Osteoblast (primary cell): ENCODE results near the gene KIAA0319L. TPM values are rescaled to one million over a fixed set of nuclear protein-coding genes. Genes with fewer than 3 reads are reported as not detected.
"Not testable (repeated sequence)": the region's sequence is repeated elsewhere in the genome, so short reads cannot be mapped to it uniquely, and the experiment has no call there.

Source experiments
- DNase-seq: peaks from one replicate; pipeline ENCODE4 v3.0.0; 2011; ENCODE audit warnings: low spot score, mixed read lengths; ENCODE audit not compliant: insufficient read length; ENCODE audit errors: missing footprints
- H2AFZ ChIP-seq: 2 replicates; pipeline ENCODE4 v1.6.0; 2011; ENCODE audit warnings: mild to moderate bottlenecking, low read length
- H3K27ac ChIP-seq: 2 replicates; pipeline ENCODE4 v1.5.1; 2011; ENCODE audit warnings: mild to moderate bottlenecking, low read depth, low read length, moderate library complexity
- H3K27me3 ChIP-seq: 2 replicates; pipeline ENCODE4 v1.6.0; 2012; ENCODE audit warnings: mild to moderate bottlenecking, control low read depth, inconsistent platforms, low read length, moderate library complexity; ENCODE audit not compliant: insufficient read depth
- H3K36me3 ChIP-seq: 2 replicates; pipeline ENCODE4 v1.5.1; 2011; ENCODE audit warnings: mild to moderate bottlenecking, low read length, control low read depth, moderate library complexity; ENCODE audit not compliant: insufficient read depth
- H3K4me1 ChIP-seq: 2 replicates; pipeline ENCODE4 v1.5.1; 2011; ENCODE audit warnings: mild to moderate bottlenecking, low read length, control low read depth, moderate library complexity; ENCODE audit not compliant: insufficient read depth
- H3K4me2 ChIP-seq: 2 replicates; pipeline ENCODE4 v1.6.0; 2011; ENCODE audit warnings: mild to moderate bottlenecking, low read length; ENCODE audit not compliant: insufficient read depth
- H3K4me3 ChIP-seq: fragments of 200-600 bp; sonication (generic); 3 replicates; pipeline ENCODE4 v1.5.1; 2012; ENCODE audit warnings: mild to moderate bottlenecking, low read length, inconsistent platforms; ENCODE audit not compliant: insufficient read depth
- H3K79me2 ChIP-seq: 2 replicates; pipeline ENCODE4 v1.6.0; 2012; ENCODE audit warnings: mild to moderate bottlenecking, low read length, control low read depth, inconsistent platforms; ENCODE audit not compliant: insufficient read depth
- H3K9me3 ChIP-seq: 2 replicates; pipeline ENCODE4 v1.5.1; 2011; ENCODE audit warnings: low read depth, low read length, control low read depth
- H4K20me1 ChIP-seq: 2 replicates; pipeline ENCODE4 v1.6.0; 2012; ENCODE audit warnings: mild to moderate bottlenecking, low read length, control low read depth; ENCODE audit not compliant: insufficient read depth
- CTCF ChIP-seq: IDR thresholded peaks from 2 replicates; pipeline ENCODE4 v1.5.1; 2011; ENCODE audit warnings: mild to moderate bottlenecking, low read depth, low read length, moderate library complexity; ENCODE audit errors: extremely low read depth
- total RNA-seq: library from RNA; depleted of rRNA; stranded (reverse); fragments of >200 nt; gene quantifications from 2 replicates; pipeline ENCODE4 v1.2.3, GENCODE V29; 2012

The KIAA0319L gene
- total RNA-seq, 1 donor = 44.9 TPM

DNA sequence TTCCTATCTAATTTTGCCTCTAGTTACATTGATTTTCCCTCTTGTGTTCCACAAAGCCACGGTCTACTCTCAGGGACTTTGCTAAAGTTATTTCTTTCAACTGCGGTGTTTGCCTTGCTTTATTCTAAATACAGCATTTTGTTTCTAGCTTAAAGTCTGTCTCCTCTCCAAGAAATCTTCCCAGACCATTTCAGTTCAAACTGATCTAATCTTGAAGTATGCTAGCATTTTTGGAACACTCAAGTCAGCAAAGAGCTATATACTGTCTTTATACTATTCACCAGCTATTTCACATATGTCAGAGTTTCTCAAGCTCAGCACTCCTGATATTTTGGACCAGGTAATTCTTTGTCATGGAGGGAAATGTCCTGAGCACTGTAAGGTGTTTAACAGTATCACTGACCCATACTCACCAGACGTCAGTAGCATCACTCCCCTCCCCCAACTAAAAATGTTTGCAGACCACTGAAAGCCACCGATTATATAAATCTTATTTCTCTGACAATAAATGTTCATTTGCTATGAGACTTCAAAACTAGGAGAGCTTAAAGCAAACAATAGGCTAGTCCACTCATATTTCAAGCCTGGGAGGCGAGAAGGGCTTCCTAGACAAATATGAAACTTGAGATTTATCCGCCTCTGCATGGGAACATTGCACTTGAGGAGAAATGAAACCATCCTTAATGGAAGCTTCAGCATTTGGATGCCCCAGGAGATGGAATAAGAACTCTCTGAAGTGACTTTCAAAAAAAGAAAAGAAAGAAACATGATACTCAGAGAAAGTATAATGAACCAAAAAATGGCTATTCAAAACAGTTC is 81.1 kb downstream of the KIAA0319L start:
- no peak overlapping the region for H2AFZ ChIP-seq
- H3K9me3 ChIP-seq = no peaks in the 10 kb centered on the region
- no peaks in the 10 kb centered on the region for H3K27me3 ChIP-seq
- no peak overlapping the region for H3K4me3 ChIP-seq
- H3K36me3 ChIP-seq = peaks cover 14% of the 10 kb centered on the region
- H3K4me1 ChIP-seq = no peaks in the 10 kb centered on the region
- peak; percentile 26 for DNase-seq
- no peak overlapping the region for H3K4me2 ChIP-seq
- no peaks in the 10 kb centered on the region for H4K20me1 ChIP-seq
- no peaks in the 10 kb centered on the region for H3K79me2 ChIP-seq
- TF ChIP-seq CTCF = no peak
- H3K27ac ChIP-seq = no peak overlapping the region

DNA sequence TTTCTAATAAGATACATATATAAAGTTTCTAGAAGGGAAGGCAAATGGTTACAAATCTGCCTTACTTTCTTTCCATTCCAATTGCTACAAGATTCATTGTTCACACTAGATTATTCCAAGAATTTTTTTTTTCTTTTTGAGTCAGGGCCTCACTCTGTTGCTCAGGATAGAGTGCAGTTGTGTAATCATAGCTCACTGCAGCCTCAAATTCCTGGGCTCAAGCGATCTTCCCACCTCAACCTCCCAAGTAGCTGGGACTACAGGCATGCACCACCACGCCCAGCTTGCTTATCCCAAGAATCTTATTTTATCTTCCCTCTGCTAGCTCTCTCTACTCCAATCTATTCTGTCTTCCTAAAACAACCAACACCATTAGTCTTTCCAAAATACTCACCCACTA is 81.8 kb downstream of the KIAA0319L start:
- no peak overlapping the region for H3K27ac ChIP-seq
- no peaks in the 10 kb centered on the region for H3K9me3 ChIP-seq
- peaks cover 18% of the 10 kb centered on the region for H3K36me3 ChIP-seq
- H4K20me1 ChIP-seq = no peaks in the 10 kb centered on the region
- no peaks in the 10 kb centered on the region for H3K79me2 ChIP-seq
- no peaks in the 10 kb centered on the region for H3K27me3 ChIP-seq
- DNase-seq = no peak
- no peak overlapping the region for H3K4me3 ChIP-seq
- no peak overlapping the region for H3K4me2 ChIP-seq
- no peak for TF ChIP-seq CTCF
- no peaks in the 10 kb centered on the region for H3K4me1 ChIP-seq
- H2AFZ ChIP-seq = no peak overlapping the region

DNA sequence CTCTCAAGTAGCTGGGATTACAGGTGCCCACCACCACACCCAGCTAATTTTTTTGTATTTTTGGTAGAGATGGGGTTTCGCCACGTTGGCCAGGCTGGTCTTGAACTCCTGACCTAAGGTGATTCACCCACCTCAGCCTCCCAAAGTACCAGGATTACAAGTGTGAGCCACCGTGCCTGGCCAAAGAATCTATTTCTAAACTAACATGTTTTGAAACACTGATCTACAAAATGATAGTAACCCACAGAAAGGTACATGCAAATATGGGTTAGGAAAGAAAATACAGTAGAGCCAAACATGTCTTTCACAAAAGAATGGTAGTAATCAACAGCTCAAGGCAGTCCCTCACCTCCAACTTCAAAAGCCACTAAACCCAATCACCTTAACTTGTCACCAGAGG is 84.0 kb downstream of the KIAA0319L start:
- not testable (repeated sequence) for H3K4me3 ChIP-seq, H3K9me3 ChIP-seq, H3K79me2 ChIP-seq, H3K4me1 ChIP-seq, DNase-seq, H3K4me2 ChIP-seq, H3K27ac ChIP-seq, H4K20me1 ChIP-seq, H3K27me3 ChIP-seq, H2AFZ ChIP-seq
- peaks cover 18% of the 10 kb centered on the region for H3K36me3 ChIP-seq

- Histone ChIP-seq H3K79me2 (no peaks in the 10 kb centered on the region), H3K27ac (no peak overlapping the region), H3K4me2 (no peak overlapping the region), H4K20me1 (no peaks in the 10 kb centered on the region), H3K9me3 (no peaks in the 10 kb centered on the region), H3K4me1 (no peaks in the 10 kb centered on the region), H3K4me3 (no peak overlapping the region), H2AFZ (no peak overlapping the region), H3K27me3 (no peaks in the 10 kb centered on the region), H3K36me3 (peaks cover 24% of the 10 kb centered on the region)
- no peak for TF ChIP-seq CTCF
- DNase-seq = no peak
Measured at GRCh38 chr1:35470977-35471613, 86.1 kb downstream of the KIAA0319L start.
